NCI-H128 (cell line): Measurements from ENCODE around the gene SPDYE18.
"Not testable (repeated sequence)": the region's sequence is repeated elsewhere in the genome, so short reads cannot be mapped to it uniquely, and the experiment has no call there.

ENCODE experiments used
- DNase-seq: peaks from one replicate; lab custom pipeline; 2025; ENCODE audit not compliant: unreplicated experiment; lab: John Stamatoyannopoulos, UW

SPDYE18 gene, protein sequence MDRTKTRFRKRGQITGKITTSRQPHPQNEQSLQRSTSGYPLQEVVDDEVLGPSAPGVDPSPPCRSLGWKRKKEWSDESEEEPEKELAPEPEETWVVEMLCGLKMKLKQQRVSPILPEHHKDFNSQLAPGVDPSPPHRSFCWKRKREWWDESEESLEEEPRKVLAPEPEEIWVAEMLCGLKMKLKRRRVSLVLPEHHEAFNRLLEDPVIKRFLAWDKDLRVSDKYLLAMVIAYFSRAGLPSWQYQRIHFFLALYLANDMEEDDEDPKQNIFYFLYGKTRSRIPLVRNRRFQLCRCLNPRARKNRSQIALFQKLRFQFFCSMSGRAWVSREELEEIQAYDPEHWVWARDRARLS

DNA sequence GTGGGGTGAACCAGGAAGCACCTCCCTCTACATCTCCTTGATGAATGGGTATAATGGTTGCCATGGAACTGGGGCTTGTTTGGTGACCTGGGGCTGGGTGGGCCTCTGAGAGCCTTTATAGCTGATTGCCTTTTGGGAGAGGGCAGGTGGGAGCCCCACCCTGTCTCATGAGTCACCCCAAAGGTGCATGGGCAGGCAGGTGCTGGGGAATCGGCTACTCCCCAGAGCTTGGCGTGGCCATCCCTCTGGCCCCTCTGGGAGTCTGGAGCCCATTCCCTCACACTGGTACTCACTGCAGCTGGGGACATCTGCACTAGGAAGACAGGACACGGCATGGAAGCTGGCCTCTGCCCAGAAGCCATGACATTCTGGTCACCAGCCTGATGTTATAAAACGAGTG is at the start of gene SPDYE18:
TSS of gene SPDYE18 (minus strand) at position 2 of the 400 bp plus-strand sequence. CDS start 2,046 bp downstream, outside the sequence.
- DNase-seq, result not testable (repeated sequence)

DNA sequence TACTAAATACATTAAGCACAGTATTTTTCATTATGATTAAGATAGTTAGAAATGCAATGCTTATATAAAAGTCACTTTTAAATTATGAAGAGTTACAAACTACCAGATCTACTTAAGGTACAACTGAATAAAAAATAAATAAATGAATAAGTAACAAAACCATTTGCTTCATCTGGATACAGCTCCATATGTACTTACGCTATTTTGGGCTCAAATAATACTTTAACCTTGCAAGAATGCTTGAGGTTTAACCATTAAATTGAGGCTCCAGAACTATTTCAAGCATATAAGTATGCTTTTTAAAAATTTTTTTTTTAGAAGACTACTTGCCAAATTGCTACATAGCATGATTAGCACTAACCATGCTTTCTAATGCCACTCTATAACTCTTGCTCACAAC is 46.0 kb upstream of the SPDYE18 start:
- DNase-seq, result not testable (repeated sequence)

DNA sequence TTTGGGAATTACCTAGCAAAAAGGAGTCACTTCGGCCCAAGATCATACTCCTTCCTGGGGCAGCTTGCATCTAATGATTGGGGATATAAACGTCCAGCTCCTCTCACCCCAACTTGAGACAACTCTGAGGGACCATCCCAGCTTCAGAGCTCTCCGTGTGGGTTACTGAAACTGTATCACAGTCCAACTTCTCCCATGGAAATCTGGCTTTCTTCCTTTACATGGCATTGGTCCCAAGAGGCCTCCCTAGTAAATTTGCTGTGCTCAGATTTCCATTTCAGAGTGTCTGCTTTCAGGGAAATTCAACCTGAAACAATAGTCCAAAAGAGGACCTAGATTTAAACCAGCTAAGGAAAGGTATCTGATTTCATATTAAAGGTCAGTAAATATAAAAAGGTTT is 45.3 kb upstream of the SPDYE18 start:
- DNase-seq, result not testable (repeated sequence)

DNA sequence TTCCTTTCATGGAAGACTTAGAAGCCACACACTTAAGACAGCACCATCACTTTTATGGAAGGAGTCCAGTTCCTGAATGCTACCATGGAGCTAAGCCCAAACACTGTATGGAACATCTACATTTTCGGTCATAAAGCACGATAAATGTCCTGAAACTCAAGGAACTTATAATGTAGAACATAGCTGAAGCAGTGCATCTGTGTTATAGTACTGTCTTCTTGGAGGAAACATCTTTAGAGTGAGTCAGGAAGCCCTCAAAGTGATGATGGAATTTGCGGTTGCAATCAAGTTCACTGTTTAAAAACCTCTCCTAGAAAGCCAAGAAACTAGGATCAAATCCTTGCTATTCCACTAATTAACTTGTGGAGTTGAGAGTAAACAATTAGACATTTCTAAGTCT is 43.5 kb upstream of the SPDYE18 start:
- not testable (repeated sequence) for DNase-seq

DNA sequence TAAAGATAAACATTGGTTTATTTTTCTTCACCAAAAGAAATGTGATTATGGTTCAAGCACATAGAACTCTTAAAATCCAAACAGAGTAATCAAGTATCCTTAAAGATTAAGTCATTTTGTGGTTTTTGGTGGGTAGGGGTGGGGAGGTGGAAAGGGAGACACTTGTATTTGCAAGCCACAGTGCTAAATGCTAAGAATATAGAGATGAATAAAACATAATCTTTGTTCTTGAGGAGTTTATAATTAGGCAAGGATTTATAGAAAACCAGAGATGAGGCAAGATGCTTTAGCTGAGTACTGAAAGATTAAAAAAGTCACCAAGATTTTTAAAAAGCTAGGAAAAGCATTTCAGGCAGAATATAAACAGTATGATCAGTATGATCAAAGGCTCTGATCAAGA is 40.3 kb upstream of the SPDYE18 start:
- DNase-seq, result not testable (repeated sequence)

DNA sequence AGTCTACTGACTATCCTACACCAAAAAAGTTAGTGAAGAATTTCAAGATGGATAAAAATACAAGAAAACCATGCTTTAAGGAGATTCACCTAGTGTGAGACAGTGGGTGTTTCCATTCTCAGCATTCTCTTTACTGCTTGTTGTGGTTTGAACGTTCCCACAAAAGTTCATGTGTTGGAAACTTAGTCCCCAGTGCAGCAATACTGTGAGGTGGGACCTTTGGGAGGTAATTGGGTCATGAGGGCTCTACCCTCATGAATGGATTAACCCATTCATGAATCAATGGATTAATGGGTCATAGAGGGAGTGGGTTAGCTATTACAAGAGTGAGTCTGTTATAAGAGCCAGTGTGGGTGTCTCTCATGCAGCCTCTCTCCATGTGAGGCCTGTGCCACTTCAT is 38.8 kb upstream of the SPDYE18 start:
- not testable (repeated sequence) for DNase-seq

DNA sequence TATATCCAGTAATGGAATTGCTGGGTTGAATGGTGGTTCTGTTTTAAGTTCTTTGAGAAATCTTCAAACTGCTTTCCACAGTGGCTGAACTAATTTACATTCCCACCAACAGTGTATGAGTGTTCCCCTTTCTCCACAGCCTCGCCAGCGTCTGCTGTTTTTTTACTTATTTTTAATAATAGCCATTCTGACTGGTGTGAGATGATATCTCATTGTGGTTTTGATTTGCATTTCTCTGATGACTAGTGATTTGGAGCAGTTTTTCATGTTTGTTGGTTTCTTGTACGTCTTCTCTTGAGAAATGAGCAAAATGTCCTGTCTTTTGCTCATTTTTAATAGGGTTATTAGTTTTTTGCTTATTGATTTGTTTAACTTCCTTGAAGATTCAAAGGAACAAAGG is 38.1 kb upstream of the SPDYE18 start:
- not testable (repeated sequence) for DNase-seq

DNA sequence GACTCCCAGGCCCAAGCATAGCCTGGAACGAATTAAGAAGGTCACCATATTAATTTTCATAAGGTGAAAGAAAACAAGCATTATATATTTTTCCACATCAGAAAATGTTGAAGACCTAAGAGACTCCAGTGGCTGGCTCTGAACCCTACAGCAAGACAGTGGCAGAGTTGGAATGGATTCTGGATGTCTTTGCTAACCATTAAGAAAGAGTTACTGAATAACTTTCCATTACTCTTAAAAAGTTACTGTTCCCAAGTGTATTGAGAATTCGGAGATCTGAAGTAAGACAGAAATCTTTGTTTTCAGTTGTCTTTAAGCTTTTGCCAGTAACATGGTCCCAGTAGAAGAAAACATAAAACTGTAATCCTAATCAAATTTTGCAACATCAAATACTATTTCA is 29.9 kb upstream of the SPDYE18 start:
- not testable (repeated sequence) for DNase-seq

DNA sequence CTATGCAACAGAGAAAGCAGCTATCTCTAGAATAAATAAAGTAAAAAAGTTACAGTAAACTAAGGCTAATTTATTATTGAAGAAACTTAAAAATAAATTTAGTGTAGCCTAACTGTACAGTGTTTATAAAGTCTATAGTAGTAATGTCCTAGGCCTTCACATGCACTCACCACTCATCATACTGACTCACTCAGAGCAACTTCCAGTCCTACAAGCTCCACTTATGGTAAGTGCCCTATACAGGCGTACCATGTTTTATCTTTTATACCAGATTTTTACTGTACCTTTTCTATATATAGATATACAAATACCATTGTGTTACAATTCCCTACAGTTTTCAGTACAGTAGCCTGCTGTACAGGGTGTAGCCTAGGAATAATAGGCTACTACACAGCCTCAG is 19.8 kb upstream of the SPDYE18 start:
- DNase-seq, result not testable (repeated sequence)

DNA sequence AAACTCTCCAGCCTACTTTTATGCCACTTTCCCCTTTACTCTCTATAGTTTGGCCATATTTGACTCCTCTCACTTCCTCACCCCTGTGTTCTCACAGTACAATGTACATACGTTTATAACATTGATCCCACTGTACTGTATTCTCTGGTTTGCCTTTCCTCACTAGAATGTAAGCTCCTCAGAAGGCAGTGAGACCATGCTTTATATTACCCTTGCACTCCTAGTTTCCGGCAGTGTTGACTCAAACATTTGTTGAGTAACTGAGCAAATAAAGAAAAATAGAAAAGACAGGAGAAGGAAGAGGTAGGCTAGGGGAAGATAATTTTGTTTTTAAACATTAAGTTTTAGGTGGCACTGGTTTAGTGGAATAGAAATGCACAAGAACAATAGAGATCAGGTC is 17.9 kb upstream of the SPDYE18 start:
- DNase-seq, result not testable (repeated sequence)

DNA sequence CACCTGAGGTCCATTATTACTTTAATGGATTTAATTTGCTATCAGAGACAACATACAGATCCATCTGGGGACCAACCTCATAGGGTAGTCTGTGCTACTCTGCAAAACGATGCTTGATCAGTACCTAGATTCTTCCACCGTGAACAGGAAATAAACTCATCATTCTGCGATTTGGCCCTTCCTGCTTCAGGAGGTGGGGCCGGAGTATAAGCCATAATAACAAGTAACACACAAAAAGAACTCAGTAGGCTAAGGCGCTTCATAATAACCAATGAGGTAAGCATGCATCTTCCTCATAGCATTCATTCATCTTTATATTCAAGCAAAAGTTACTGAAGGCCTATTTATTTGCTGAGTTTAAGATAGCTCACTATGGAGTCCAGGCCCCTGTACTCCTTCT is 17.3 kb upstream of the SPDYE18 start:
- not testable (repeated sequence) for DNase-seq

DNA sequence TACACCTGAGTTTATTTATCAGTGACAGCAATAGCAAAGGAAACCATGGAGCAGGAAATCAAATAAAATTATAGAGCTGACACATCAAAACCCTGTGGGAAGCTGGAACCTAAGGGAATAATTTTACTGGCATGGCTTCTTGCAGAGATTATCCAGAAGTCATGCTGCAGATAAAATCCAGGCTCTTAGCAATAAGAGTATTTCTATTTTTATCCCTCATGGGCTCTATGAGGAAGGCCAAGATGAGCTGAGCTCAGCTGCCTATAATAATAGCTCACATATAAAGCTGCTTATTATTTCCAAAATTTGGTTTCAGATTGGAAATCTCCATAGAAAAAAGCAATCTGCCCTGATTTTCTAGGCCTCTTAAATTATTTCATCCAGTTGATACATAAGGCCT is 16.8 kb upstream of the SPDYE18 start:
- DNase-seq, result not testable (repeated sequence)

DNA sequence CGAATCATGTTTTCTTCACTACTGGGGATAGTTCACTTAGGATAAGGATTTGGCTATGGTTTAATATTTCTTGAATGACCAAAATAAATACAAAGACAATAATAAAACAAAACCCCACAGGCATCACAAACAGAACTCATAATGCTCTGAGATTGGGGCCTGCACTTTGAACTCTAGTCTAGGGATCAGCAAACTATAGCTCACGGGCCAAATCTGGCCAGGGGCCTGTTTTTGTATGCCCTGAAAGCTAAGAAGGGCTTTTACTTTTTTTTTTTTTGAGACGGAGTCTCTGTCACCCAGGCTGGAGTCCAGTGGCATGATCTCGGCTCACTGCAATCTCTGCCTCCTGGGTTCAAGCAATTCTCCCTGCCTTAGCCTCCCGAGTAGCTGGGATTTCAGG is 14.7 kb upstream of the SPDYE18 start:
- DNase-seq, result not testable (repeated sequence)

DNA sequence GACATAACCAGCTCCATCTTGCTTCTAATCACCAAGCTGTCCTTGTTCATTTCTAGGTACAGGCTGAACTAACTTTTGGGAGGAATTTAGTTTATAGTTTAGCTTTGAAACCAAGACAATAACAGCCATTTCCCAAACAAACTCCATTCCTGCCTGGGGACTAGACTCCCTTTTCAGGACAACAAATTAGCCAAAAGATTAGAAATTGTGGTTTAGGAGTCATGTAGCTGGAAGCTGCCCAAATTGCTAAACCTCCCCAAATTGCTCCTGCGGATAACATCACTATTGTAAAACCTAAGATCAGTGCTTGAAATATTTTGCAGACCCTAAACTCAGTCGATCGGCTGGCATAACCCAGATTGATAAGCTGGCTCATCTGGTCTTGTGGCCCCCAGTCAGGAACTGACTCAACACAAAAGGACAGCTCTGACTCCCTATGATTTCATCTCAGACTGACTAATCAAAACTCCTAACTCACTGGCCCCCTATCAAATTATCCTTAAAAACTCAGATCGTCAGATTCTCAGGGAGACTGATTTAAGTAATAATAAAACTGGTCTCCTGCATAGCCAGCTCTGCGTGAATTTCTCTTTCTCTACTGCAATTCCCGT is 12.5 kb upstream of the SPDYE18 start:
- DNase-seq, result not testable (repeated sequence)

DNA sequence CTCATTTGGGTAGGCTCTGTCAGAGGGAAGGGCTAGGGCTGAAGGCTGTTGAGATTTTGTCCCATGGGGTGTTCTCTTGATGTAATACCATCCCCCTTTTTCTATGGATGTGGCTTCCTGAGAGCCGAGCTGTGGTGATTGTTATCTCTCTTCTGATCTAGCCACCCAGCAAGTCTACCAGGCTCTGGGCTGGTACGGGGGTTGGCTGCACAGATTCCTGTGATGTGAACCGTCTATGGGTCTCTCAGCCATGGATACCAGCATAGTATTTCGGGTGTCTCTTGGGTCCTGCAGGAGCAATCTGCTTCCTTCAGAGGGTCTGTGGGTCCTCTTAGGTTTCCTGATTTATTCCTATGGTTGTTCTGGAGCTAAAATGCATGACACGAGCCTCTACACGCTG is 8.8 kb upstream of the SPDYE18 start:
- DNase-seq, result not testable (repeated sequence)

DNA sequence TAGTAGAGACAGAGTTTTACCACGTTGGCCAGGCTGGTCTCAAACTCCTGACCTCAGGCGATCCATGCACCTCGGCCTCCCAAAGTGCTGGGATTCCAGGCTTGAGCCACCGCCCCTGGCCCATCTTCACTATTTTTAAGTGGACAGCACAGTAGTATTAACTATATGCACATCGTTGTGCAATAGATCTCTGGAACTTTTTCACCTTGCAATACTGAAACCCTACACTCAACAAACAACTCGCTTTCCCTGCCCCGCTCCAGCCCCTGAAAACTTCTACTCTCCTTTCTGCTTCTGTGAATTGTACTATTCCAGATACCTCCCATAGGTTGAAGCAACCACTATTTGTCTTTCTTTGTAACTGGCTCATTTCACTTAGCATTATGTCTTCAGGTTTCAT is 3.5 kb upstream of the SPDYE18 start:
- DNase-seq, result not testable (repeated sequence)

DNA sequence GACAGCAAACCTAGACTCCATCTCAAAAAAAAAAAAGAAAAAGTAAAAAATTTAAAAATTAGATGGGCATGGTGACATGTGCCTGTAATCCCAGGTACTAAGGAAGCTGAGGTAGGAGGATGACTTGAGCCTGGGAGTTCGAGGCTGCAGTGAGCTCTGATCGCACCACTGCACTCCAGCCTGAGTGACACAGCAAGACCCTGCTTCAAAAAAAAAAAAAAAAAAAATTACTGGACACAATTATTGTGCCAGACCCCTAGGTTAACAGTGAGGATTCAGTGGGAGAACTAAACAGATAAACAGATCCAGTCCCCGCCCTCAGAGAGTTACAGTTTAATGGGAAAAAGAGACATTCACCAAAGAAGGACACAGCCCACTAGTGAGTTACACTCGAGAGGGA is 1.4 kb upstream of the SPDYE18 start:
- not testable (repeated sequence) for DNase-seq

DNA sequence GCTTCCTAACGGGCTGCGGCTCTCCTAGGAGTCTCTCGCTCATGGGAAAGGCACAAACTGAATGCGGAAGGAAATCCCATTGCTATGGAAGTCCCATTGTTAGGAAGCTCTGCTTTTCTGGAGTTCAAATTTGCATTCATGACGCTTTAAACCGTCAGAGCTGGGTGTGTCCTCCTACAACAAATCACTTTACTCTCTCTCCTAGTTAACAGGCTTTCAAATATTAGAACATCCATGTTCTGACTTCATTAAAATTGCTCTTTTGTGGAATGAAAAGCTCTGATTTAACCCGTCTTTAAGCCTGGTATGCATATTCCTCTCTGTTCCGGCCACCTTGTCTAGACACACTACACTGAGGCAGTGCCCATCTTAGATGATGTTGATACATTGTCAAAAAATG is 30.1 kb downstream of the SPDYE18 start, which contains the start of gene SPDYE17:
TSS of gene SPDYE17 (minus strand) at position 101 of the 400 bp plus-strand sequence. CDS start 1,791 bp downstream, outside the sequence.
- not testable (repeated sequence) for DNase-seq

DNA sequence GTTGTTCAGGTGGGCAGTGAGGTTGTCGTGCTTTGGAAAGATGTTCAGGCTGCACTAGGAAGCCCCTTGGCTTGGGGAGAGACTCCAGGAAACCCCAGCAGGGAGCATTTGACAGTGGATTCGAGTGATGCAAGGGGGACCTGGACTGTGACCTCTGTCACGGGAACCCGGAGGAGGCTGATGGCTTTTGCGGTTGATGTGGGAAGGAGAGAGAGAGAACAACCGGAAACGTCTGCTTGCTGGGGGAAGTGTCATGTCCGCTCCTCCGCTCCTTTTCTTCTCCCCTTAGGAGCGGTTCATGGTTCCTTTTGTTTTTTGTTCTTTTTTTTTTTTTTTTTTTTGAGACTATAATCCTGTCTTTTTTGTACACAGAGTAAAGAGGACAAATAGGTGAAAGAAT is 36.0 kb downstream of the SPDYE18 start:
- DNase-seq, result not testable (repeated sequence)

DNA sequence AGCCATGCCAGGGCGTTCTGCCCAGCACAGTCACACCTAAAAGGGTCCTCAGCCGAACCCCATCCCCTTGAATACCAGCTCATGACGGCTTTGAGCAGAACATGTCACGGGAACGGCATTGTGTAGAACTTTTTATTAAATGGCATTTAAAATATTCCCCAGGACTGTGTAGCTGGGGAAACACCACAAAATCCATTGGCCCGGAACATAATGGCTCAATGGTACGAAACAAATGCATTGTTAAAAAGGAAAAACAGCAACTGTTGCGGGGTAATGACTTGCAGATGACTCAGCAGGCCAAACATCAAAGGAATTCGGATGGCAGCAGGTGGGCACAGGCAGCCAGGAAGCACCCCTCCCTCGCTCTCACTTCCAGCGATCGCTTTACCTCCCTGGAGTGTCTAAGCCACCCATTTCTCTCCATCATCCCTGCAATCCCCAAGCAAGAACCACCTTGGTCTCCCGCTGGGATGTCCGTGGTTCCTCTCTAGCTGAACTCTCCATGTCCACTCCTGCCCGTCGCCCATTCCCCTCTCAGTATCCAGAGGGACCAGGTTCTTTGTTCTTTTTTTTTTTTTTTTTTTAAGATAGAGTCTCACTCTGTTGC is 52.2 kb downstream of the SPDYE18 start:
- DNase-seq, result not testable (repeated sequence)

DNA sequence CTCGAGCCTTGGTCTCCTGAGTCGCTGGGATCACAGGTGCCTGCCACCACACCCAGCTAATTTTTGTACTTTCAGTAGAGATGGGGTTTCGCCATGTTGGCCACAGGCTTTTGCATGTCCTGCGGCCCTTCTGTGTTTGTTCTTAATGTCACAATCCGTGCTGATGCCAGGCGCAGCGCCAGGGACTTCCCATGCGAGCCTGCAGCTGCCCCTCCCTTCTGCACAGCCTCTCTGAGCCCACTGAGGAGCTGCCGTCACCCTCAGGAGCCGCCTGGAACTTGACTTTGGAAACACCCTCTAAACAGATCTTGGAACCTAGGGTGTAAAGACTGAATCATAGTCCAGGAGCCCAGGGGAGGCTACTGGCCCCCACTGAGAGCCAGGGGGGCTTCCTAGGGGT is 54.4 kb downstream of the SPDYE18 start:
- not testable (repeated sequence) for DNase-seq
